Tongue (tissue), 2 donors: ENCODE results near the gene MIOS. TPM values are rescaled to one million over a fixed set of nuclear protein-coding genes. Genes with fewer than 3 reads are reported as not detected.
"Not testable (repeated sequence)": the region's sequence is repeated elsewhere in the genome, so short reads cannot be mapped to it uniquely, and the experiment has no call there.

Experiments used
- DNase-seq: peaks from one replicate; pipeline ENCODE4 v3.0.0-alpha.2; 2015
- total RNA-seq: library from RNA; depleted of rRNA; stranded (reverse); fragments of >200 nt; gene quantifications from one replicate; pipeline ENCODE4 v1.2.3, GENCODE V29; 2014

MIOS gene
- total RNA-seq, 1 donor from 2014 or later, result 84.6 TPM

DNA sequence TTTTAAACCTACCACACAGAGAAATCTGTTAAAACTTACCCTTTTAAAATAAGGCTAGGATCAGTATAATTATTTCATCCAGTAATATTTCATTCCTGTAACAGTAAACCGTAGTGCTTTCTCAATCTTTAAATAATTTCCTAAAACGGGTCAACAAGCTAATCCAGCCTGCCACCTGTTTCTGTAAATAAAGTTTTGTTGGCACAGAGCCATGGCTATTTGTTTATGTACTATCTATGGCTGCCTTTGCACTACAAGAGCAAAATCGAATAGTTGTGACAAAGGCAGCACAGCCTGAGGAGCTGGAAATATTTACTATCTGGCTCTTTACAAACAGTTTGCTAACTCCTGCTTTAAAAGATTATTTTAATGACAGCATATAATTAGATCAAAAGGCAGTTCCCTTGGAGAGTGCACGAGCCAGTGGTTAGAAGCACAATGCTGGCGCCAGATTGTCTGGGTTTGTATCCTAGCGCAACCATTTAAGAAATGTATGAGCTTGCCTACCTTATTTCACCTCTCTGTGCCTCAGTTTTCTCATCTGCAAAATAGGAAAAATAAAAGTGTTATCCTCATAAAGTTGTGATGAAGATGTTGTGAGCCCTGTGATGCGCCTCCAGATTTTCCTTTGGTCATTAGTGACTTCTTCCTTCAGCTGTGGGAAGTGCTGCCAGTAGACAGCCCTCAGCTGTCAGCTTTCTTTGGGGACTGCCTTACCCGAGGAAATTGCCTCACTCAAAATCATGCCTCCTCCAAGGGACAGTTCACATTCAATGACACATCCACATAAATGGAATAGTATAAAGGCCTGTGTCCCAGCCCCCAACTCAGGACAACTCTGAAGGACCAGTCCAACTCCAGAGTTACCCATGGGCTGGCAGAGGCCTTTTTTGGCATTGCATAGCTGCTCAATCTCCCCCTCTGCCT lies 11.8 kb upstream of the MIOS start:
- peak; percentile 69 for DNase-seq

DNA sequence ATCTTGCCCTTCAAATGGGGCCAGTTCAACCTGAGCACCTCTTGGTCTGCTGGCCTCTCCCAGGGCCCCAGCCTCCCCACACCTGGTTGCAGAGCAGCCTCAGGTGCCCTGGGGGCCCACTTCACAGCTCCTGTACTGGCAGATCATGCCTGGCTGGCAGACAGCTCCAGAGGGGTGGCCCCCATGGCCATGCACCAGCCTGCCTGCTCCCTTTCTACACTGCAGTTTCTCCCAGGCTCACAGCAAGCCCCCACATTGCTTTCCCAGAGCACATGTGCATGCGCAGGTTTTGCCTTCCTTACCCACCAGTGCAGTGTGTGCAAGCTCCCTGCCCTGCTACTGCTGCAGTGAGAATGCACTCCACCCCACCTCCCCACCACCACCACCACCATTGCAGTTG lies 9.8 kb upstream of the MIOS start:
- DNase-seq, result no peak

DNA sequence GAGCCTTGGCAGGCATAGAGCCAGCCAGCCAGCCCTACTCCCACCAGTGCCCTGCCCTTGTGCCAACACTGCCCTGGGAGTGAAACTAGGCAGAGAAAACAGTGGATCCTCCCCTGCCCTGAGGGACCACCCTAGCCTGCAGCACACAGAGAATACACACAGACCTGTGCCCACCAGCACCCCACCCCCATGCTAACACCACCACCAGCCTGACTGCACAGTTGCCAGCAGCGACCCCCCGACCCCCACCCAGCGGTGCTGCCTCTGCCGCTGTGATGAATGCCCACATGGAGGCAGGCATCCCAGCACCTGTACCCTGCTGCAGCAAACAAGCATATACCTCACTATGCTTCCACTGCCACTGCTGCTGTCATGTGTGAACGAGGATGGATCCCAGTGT lies 9.4 kb upstream of the MIOS start:
- DNase-seq, result no peak

DNA sequence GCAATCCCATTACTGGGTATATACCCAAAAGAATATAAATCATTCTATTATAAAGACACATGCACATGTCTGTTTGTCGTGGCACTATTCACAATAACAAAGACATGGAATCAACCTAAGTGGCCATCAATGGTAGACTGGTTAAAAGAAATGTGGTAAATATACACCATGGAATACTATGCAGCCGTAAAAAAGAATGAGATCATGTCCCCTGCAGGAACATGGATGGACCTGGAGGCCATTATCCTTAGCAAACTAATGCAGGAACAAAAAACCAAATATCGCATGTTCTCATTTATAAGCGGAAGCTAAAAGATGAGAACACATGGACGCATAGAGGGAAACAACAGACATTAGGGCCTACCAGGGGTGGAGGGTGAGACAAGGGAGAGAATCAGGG lies 5.1 kb upstream of the MIOS start:
- DNase-seq, result not testable (repeated sequence)

DNA sequence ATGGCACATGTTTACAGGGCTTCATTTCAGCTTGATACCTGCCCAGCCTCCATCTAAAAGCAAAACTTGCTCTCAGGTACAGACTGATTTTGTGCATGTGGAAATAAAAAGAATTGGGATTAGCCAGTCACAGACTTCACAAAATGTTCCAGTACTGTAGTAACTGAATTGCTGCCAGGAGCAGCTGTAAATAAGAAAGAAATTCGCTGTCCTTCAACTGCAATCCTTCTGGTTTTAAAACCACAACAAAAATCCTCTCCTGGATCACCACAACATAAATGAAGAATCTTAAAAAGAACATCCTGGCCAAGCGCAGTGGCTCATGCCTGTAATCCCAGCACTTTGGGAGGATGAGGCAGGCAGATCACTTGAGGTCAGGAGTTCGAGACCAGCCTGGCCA lies 3.9 kb upstream of the MIOS start:
- peak; percentile 47 for DNase-seq

DNA sequence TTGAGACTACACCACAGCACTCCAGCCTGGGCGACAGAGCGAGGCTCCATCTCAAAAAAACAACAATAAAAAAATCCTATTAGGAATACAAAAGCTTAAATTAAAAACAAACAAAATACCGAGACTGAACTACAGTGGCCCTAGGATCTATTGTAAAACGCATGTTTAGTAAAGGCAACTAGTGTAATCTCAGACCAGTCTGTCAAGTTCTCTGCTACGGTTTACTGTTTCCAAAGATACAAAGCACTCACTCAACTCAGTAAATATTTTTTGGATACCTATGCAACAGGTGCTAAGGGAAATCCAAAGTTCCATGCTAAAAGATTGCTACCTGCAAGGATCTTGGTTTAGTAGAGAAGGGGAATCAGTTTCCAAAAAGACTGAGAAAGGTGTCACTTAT lies 3.4 kb upstream of the MIOS start:
- DNase-seq, result peak; percentile 26

DNA sequence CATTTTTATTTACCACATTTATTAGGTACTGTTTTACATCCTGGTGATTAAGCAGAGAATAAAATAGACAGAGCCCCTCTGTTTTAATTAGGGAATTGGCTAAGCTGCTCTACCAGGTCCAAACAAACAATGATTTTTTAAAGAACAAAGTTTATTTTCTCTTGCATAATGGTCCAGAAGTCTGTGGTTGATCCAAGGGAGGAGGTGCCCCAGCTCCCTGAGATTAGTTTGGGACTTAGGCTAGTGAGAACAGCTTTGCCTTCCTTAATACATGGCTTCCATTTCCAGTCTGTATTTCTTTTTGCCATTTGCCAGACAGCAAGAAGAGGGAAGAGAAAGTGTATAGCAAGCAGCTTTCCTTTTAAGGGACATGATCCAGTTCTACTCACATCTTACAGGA lies 2.9 kb upstream of the MIOS start:
- no peak for DNase-seq

DNA sequence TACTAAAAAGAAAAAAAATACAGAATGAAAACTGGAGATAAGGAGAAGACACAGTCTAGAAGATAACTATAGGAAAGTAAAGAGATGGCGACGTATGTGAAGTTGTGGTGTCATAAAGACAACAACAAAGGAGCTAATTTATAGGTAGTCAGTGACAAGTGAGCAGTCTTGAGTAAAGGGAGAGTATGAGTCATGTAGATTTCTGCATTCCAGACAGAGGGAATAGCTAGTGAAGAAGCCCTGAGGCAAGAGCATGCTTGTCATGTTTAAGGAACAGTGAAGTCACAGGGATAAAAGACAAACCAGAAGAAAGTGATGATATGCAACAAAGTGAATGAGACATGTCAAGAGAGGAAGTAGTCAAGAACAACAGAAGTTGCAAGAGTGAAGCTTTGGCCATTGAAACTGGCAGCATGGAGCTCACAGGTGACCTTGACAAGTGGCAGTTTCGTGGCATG lies 2.3 kb upstream of the MIOS start:
- no peak for DNase-seq

DNA sequence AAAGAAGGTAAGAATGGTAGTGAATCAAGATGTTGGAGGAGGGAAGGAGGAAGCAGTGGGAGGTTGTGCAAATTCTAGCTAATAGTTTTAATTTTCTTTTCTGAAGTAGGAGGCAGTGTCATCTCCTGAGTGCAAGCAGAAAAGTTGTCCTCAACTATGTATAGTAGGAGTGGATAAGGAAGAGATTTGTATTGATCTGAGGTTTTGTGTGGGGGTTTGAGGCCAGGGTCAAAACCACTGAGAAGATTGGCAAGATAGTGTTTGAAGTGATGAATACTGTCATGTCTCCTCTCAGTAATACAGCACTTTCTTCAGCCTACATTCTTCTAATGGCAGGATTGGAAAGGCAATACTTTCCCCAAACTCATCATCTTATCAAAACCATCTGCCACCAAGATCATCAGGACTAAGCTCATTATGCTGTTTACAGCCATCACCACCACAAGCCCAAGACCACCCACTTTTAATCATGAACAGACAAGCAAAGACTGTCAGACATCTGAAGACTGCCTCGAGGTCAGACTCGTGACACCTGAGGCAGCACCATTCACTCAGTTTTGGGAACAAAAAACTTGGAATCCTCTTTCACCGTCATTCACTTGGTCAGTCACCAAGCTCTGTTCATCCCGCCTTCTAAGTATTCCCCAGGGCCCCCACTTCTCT lies 1.5 kb upstream of the MIOS start:
- no peak for DNase-seq

DNA sequence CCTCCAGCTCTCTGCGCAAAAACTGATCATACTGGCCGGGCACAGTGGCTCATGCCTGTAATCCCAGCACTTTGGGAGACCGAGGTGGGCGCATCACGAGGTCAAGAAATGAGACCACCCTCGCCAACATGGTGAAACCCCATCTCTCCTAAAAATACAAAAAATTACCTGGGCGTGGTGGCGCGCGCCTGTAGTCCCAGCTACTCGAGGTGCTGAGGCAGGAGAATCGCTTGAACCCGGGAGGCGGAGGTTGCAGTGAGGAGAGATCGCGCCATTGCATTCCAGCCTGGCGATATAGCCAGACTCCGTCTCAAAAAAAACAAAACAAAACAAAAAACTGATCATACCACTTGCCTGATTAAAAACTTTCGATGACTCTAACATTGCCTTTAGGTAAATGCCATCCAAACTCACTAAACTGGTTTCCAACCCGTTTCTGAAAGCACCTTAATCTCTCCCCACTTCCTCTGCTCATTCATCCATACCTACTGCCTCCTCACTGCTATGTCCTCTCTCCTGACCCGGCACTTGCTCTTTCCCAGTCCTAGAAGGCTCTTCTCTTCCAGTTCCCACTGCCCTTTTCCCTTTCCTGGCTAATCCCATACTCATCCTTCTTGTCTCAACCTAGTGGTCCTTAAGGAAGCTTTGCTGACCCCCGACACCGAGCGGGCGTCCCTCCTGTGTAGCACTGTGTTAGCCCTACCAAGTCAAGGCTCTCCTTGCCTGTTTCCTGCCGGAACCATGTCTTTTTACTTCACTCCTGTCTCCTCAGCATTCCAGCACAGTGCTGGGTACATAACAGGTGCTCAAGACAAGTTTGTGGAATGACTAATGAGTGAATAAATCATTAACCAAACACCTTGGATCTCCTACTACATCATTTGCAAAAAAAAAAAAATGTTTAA lies 686 bp upstream of the MIOS start:
- DNase-seq, result peak; percentile 44

DNA sequence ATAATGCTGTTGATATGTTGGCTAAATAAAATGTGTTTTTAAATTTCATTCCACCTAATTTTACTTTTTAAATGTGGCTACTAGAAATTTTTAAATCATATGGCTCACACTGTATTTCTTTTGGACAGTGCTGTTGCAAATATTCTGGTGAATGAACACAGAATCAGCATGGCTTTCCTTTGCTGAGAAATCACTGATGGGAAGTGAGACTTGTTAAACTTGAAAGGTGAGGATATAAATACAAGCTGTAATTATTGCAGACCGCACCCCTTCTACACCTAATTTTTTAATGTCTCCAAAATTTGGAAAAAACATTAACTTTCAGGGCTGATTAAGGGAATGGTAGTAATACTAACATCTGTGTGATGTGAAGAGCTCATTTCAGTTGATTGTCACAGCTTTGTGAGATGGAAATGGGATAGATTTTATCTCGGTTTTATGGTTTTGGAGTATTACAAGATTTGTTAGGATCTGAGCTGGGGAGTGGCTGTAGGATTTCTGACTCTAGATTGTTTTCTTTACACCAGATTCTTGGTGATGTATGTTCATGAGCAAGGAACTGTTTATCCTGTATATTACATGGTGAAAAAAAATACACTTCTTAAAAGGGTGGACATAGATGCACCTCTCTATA lies 1.3 kb downstream of the MIOS start:
- no peak for DNase-seq

DNA sequence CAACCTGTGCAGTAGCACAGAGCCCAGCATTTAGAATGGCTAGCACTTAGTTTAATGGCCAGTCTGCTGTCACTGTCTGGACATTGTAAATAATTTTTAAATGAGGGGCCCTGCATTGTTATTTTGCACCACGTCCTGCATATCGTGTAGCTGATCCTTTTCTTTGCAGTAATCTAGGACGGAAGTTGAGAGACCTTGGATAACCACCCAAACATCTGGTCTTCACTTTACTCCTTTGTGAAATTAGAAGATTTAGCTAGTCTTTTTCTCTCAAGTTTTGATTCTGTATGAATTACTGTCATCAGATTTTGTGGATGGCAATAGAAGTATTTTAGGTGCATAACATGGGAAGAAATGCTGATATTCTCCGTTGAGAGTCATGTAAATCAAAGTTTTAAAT lies 1.9 kb downstream of the MIOS start:
- DNase-seq, result no peak

DNA sequence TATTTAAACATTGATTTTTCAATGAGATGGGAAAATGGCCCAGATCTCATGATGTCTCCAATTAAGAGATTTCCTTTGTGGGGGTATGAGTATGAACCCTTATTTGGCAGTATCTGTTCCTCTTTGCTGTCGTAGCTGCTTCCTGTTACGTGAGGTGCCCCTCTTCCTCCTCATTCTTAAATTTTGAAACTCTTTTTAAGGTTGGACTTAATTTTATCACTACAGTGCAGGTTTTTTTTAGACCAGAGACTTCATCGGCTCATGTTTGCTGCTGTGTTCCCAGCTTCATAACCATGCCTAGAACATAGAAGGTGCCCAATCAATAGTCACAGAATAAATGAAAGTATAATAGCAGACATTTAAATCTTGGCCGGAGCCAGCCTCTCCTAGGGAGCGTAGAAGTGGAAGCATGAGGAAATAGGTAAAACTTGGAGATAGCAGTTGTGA lies 2.4 kb downstream of the MIOS start:
- no peak for DNase-seq

DNA sequence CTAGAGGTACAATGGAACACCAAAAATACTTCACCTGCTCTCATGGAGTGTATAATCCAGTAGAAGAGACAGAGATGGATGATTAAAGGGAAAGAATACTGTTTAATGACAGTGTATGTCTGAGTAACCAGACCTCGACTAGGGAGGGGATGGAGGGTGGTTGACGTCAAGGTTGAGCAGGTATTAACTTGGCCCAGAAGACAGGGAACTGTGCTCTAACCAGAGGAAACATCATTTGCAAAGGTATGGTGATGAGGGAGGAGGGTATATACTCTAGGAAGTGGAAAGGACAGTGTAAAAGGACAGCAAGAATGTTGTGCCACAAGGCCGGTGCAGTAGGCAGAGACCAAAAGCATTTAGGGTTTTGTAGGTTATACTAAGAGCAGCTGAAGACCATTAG lies 2.9 kb downstream of the MIOS start:
- DNase-seq, result no peak

DNA sequence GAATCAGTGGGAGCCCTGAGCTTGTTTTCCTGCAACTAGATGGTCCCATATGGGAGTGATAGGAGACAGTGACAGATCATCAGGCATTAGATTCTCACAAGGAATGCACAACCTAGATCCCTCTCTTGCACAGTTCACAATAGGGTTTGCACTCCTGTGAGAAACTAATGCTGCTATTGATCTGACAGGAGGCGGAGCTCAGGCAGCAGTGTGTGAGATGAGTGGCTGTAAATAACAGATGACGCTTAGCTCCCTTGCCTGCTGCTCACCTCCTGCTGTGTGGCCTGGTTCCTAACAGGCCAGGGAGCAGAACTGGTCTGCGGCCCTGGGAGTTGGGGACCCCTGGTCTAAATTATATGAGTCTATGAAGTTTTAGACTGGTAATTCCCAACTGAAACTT lies 3.9 kb downstream of the MIOS start:
- DNase-seq, result no peak

DNA sequence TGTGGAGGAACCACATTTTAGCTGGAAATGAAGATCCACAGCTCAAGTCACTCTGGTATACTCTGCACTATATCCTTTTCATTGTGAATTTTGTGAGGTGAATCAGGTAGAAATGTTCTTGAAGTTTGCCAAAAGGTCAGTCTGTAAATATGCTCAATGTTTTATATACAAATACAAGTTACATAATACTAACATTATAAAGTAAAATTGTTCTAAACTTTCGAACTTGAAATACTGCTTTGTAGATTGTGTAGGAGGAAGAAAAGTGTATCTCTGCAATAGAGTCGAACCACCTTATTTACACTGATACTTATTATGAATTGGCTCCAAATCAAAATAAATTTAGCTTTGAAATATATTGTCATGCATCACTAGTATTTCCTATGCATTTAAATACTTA lies 7.0 kb downstream of the MIOS start:
- no peak for DNase-seq

DNA sequence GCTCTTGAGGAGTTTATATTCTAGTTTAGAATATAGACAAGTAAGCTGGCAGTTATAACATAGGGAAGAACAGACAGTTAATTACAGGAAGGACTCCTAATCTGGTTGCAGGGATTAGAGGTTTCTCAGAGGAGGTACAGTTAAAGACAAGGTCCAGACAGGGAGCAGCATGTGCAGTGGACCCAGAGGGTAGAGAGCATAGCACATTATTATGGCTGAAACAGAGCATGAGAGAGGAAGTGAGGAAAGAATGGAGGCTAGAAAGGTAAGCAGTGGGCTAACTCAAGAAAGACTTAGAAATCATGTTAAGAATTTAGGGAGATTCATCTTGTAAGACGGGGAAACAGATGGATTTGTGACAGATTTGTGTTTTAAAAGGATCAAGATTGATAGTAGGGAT lies 9.7 kb downstream of the MIOS start:
- DNase-seq, result no peak

DNA sequence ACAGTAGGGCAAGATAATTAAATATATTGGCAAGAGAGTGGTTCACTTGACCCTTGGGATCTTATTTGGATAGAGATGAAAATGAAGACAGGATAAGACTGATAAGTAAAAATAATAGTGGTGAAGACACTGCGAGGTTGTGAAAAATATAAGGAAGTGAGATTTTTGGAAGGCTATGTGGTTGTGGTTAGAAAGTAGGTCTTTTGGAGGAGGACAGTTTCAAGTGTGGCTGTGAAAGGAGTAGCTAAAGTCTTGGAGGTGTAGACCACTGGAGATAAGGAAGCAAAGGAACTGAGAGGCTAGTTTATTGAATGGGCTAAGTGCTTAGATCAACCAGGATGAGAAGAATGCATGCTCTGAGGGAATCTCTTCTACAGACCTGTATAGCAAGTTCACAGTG lies 11.2 kb downstream of the MIOS start:
- no peak for DNase-seq

DNA sequence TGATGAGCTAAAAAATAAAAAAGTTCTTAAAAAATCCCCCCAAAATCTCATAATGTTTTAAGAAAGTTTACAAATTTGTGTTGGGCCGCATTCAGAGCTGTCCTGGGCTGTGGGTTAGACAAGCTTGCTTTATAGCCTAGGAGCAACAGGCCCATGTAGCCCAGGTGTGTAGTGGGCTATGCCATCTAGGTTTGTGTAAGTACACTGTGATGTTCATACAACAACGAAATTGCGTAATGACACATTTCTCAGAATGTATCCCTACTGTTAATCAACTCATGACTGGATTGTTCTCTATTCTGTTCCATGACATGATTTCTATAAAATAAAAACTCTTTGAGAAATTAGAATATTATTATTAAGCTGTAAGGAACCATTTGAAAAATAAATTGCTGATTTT lies 13.0 kb downstream of the MIOS start:
- no peak for DNase-seq

DNA sequence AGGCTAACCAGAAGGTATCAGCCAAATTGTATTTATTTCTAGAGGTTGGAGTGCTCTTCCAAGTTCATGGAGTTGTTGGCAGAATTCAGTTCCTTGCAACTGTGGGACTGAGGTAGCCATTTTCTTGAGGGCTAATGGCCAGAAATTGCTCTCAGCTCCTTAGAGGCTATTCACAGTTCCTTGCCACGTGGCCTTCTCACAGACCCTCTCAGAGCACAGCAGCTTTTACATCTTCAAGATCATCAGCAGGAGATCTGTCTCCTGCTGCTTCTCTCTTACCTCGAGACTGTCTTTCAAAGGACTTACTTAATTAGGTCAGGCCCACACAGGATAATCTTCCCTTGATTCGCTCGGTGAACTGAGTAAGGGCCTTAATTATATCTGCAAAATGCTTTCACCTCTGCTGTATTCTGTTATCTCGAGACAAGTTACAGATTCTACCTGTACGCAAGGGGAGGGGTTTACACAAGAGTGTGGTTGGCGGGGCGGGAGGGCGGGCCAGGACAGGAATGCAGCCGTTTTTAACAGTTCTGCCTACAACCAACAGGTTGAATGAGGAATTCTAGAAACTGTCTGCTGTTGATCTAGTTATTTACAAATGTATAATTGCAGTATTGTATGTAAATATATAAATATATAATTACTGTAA lies 15.0 kb downstream of the MIOS start:
- DNase-seq, result no peak

DNA sequence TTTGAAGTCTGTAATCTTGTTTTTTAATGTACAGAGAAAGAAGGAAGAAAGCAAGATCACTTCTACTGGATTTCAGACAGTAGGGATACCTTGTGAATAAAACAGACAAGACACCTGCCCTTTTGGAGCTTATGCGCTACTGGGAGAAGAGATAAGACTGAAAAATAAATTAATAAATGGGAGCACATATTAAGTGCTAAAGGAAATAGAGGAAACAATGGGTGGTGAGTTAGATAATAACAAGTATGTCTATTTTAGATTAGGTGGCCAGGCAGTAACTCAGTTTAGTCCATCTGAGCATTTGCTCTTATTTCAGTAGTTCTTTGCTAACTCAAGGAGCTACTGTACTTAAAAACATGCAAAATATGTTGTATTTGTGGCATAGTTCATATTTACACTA lies 15.9 kb downstream of the MIOS start:
- no peak for DNase-seq

DNA sequence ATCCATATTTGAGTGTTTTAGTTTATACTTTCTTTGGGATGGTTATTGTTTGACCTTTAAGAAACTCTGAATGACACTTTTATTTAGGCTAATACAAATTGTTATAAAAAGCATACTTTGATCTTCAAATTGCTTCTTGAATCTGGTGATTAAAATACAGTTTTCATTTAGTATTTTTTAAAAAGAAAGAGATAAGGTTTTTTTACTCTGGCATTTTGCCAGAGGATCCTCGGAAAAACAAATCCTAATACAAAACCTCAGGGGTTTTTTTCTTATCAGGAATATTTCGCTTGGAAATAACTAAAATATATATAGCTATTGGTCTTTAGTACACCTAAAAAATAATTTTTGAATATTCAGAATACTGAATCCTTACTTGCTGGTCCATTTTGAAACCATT lies 17.0 kb downstream of the MIOS start:
- no peak for DNase-seq
